CD4-positive, alpha-beta T cell treated with Interferon alpha-2 for 1 hour (primary cell): Measurements from ENCODE around the gene FBXW9.
"Not testable (repeated sequence)": the region's sequence is repeated elsewhere in the genome, so short reads cannot be mapped to it uniquely, and the experiment has no call there.

Source experiments
- DNase-seq, 2 donors: peaks; one replicate each; pipeline ENCODE4 v3.0.0-alpha.2; 2020 to 2022

The FBXW9 gene

GRCh38 chr19:12715102-12715501, 18.7 kb upstream of the FBXW9 start:
- no peak for DNase-seq

- DNase-seq = not testable (repeated sequence)
These were observed 16.9 kb upstream of the FBXW9 start for GRCh38 chr19:12713304-12713703.

- DNase-seq = peak; percentile 11 to 34
These were observed 15.6 kb upstream of the FBXW9 start for GRCh38 chr19:12712077-12712476.

GRCh38 chr19:12711187-12711586, 14.8 kb upstream of the FBXW9 start:
- DNase-seq = no peak

- no peak for DNase-seq
These were observed 12.2 kb upstream of the FBXW9 start for GRCh38 chr19:12708641-12709040.

- DNase-seq = no peak
These were observed 9.9 kb upstream of the FBXW9 start for GRCh38 chr19:12706332-12706718.

DNA sequence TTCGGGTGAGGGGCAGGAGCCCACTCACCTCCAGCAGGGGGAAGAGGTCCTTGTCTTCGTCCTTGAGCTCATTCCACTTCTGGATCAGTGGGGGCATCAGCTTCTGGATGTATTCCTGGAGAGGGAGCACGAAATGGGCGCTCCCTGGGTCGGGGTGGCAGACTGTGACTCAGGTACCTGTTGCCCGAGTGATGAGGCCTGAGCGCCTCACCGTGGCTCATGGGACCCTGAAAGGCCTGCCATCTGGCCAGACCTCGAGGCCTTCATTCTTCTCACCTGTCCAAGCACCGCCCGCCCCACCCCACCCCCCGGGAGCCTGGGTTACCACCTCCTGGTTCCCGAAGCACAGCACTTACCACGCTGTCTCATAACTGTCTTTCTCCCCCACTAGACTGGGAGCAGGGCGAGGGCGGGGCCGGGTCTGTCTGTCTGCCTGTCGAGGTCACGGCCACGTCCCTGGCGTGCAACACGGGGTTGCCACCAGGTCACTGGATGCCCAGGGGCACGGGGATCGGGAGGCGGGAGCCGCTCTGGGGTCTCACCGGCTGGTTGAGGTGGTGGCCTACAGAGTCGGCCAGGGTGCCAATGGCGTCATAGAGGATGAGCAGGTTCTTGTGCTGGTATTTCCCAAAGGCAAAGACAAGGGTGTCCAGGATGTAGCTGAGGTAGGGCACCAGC, 9.4 kb upstream of the FBXW9 start:
- no peak for DNase-seq

DNA sequence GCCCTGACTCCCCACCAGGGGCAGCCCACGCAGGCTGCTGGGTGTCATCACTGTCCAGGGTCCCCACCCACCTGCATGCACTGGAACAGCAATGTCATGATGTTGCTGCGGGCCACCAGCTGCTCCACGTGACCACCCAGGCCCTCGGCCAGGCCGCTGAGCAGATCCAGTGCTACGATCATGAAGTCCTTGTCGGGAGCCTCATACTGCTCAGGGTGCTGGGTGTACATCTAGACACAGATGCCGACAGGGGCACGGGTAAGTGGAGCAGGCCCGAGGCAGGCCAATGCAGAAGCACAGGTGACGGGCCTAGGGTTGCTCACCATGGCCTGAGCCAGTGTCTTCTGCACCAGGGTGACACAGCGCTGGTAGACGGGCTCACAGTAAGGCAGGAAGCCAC, 8.7 kb upstream of the FBXW9 start:
- DNase-seq = no peak

- peak in 1 of 2 donors; percentile 16 for DNase-seq
These were observed 6.6 kb upstream of the FBXW9 start for GRCh38 chr19:12703046-12703445.

- DNase-seq = no peak
These were observed 5.3 kb upstream of the FBXW9 start for GRCh38 chr19:12701596-12702282.

DNA sequence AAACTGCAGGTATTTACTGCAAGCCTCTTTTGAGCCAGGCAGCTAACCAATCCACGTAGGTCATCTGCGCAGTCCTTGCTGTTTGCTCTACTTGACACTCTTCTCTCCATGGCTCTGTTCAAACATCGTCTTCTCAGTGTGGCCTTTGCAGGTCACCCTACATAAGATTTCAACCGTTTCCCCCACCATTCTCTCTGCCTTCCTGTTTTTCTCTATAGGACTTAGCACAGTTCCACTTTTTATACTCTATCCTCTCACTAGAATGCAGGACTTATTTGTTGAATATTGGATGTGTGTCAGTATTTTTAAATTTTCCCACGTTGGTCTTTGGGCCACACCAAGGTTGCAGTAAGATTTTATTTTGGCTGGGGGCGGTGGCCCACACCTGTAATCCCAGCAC, 1.7 kb upstream of the FBXW9 start:
- no peak for DNase-seq

DNA sequence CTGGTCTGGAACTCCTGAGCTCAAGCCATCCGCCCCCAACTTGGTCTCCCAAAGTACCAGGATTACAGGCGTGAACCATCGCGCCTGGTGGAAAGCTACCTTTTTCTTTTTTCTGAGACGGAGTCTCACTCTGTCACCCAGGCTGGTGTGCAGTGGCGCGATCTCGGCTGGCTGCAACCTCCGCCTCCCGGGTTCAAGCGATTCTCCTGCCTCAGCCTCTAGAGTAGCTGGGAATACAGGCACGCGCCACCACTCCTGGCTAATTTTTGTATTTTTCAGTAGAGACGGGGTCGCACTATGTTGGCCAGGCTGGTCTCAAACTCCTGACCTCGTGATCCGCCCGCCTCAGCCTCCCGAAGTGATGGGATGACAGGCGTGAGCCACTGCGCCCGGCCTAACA, 994 bp upstream of the FBXW9 start:
- DNase-seq = not testable (repeated sequence)

- no peak for DNase-seq
These were observed 450 bp downstream of the FBXW9 start for GRCh38 chr19:12695997-12696365.

DNA sequence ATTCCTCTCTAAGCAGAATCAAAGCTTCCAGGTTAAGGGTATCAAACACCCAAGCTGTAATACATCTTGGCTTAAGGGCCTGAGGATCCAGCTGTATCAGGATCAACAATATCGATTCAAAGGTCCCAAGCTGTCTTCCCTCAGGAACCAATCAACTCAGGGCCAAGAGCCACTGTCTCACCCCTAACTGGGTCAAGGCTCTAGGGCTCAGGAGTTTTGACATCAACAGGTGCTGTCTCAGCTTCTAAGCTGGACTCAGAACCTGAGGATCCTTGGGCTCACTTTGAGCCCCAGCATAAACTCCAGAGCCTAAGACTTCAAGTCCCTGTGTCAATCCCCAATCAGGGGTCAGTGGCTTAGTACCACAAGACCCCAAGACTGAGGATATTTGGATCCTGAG, 917 bp downstream of the FBXW9 start:
- DNase-seq = no peak

- DNase-seq = no peak
These were observed 1.3 kb downstream of the FBXW9 start for GRCh38 chr19:12695096-12695495.

DNA sequence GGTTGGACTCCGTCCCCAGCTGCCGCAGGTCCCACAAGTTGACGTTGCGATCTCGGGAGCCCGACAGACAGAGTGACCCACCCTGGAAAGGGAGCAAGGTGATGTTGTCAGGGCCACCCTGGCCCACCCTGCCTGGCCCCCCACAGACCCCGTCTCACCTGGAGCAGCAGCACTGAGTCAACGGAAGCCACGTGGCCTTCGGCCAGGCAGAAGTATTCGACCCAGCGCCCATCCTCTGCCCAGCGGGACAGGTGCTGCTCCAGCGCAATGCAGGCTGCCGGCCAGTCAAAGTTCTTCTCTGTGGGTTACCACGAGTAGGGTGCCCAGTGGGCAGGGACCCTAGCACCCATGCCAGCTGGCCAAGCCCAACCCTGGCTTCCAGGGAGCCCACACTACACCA, 1.8 kb downstream of the FBXW9 start:
- no peak for DNase-seq

GRCh38 chr19:12692960-12693359, 3.5 kb downstream of the FBXW9 start:
- no peak for DNase-seq

DNA sequence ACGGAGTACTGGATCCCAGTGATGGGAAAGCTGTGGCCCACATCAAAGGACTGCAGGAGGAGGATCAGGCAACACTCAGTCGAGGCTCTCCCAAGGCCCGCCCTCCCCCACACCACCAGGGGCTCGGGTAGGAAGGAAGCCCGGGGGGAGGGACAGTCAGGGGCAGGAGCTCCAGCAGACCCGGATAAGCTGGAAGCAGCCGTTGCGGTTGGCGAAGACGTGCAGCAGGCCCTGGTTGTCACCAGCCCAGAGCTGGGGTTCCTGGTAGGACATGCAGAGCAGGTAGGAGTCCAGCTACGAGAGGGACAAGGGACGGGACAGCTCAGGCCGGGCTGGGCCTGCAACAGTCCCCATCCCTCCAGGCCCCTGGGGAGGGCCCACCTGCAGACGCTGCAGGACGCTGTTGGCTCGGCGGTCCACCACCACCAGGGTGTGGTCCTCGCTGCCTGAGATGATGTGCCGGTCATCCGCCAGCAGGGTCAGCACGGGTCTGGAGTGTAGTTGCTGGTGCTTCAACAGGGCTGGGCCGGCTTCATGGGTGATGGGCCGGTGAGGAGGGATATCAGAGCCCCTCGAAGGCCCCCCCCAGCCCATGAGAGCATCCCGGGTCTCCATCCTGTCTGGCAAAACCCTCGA, 6.7 kb downstream of the FBXW9 start:
- DNase-seq = no peak

- no peak for DNase-seq
These were observed 7.4 kb downstream of the FBXW9 start for GRCh38 chr19:12689012-12689411.

DNA sequence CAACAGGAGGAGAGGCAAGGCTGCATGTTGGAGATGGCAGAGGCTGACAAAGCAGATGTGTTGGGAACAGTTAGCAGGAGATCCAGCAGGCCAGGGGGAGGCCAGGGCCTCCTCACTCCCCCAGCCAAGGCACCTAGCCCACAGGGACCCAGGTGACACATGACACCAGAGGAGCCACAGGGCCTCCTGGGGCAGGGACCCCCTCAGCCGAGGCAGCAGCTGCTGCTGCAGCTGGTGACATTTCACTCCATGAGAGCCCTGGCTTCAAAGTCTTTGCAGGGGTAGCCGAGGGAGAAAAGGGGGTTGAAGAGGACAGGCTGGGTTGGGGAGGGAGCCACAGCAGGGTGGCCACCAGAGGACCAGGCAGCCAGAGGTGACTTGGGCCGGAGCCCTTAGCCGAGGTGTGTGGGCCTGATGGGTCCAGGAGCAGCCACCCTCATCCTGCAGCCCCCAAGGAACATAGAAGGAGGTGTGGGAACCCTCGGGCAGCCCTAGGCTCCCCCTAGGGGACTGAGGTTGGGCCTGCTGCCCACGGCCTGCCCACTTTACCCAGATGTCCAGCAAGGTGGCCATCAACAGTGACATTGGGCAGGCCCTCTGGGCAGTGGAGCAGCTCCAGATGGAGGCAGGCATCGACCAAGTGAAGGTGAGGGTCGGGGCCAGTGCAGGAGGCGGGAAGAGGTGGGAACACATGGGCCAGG, 8.8 kb downstream of the FBXW9 start, which contains the start of gene GNG14:
TSS of gene GNG14 (plus strand) at position 503 of the 701 bp plus-strand sequence. CDS start at position 554, 51 bp downstream.
- DNase-seq = no peak

DNA sequence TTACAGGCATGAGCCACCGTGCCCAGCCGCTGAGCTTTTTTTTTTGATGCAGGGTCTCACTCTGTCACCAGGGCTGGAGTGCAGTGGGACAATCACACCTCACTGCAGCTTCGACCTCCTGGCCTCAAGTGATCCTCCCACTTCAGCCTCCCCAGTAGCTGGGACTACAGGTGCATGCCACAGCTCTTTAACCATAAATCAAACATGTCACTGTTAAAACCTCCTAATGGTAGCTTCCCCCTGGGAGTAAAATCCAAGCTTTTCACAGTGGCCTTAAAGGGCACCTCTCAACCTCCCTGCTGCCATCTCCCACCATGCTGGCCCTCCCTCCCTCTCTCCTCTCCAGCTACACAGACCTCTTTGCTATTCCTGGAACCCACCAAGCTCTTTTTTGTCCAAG, 10.6 kb downstream of the FBXW9 start:
- no peak for DNase-seq

- DNase-seq = peak; percentile 95 to 96
These were observed 15.1 kb downstream of the FBXW9 start, which contains the start of gene DHPS for GRCh38 chr19:12681074-12681987. TSS of gene DHPS (minus strand) at chr19:12681880. CDS start at chr19:12681766, 114 bp downstream.
